GM12801 (cell line): ENCODE data around the gene KCNT1.

ENCODE experiments used
- CTCF ChIP-seq: IDR thresholded peaks from one replicate; pipeline ENCODE4 v1.5.1; 2011; ENCODE audit warnings: control low read depth; ENCODE audit not compliant: insufficient read length; ENCODE audit errors: extremely low read depth

Gene KCNT1

GRCh38 chr9:135785013-135785575, 83.1 kb downstream of the KCNT1 start:
- no peak for TF ChIP-seq CTCF

- TF ChIP-seq CTCF: no peak
These were observed 84.2 kb downstream of the KCNT1 start for GRCh38 chr9:135786146-135786690.

DNA sequence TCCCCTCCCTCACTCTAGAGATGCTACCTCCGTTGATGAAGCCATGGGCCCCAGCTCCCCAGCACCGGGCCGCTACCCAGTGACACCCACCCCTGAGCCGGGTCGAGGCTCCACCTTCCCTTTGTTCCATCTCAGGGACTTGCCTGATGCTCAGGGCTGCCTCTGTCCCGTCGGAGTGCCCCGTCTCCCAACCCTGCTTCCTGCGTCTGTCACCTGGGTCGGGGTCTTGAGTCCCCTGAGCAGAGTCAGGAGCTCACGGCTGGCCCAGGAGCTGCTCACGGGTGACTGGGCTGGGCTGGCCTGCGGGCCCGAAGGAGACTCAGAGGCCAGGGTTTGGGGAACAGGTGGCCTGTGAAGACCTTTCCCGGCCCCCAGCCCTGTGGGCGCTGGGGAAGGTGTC, 85.3 kb downstream of the KCNT1 start:
- TF ChIP-seq CTCF: no peak

GRCh38 chr9:135787776-135788575, 86.0 kb downstream of the KCNT1 start:
- TF ChIP-seq CTCF: no peak

DNA sequence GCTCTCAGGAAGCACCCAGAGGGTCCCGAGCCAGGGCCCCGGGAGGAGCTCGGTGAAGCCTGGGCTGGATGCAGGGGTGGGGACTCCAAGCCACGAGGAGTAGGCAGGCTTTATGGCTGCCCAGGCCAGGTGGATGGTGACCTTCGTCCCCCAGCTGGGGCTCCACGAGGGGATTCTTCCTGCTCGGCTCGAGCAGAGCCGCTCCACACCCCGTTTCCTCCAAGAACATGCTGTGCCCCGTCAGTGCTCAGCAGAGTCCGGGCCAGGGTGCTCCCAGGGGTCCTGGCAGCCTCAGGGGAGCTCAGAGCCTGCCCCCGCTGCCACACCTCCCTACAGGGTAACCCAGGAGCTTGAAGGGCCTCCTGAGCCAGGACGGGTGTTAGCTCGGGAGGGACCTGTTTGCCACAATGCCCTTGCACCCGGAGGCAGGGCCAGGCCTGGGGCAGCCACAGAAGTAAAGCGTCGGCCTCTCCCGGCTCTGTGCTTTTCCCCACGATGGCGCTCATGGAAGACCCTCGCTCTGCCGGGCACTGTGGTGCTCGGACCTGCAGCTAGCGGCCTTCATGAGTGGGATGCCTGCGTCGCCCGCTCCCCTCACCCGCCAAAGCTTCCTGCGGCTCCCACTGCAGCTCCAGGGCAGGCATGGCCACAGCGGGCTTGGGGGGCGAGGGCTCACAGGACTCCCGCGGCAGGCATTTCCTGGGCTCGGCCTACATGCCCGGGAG, 86.8 kb downstream of the KCNT1 start:
- no peak for TF ChIP-seq CTCF

GRCh38 chr9:135789838-135790291, 87.9 kb downstream of the KCNT1 start:
- TF ChIP-seq CTCF: no peak

- TF ChIP-seq CTCF: no peak
These were observed 88.4 kb downstream of the KCNT1 start for GRCh38 chr9:135790356-135790755.
